Heart right ventricle (tissue), 16 donors: ENCODE data around the gene LRG1. TPM values are rescaled to one million over a fixed set of nuclear protein-coding genes. Genes with fewer than 3 reads are reported as not detected.

ENCODE experiments used
- ATAC-seq, 8 donors: fragments of 200-7000 bp; cut with Tn5 transposase; one replicate each; pipeline ENCODE4 v1.9.1; 2020; ENCODE audit warnings: mild to moderate bottlenecking in 8 of 8, moderate library complexity in 8 of 8, moderate number of reproducible peaks in 1 of 8
- DNase-seq, 2 donors: peaks; one replicate each; pipeline ENCODE4 v3.0.0-alpha.2; 2020
- H3K27ac ChIP-seq, 10 donors: fragments of 200-600 bp; sonication (generic) in 2 of 10; one replicate each; pipeline versions ENCODE4 v1.5.0 to v1.8.0; 2020 to 2022; ENCODE audit warnings: mild to moderate bottlenecking in 3 of 10
- H3K27me3 ChIP-seq, 7 donors: fragments of 200-600 bp; one replicate each; pipeline ENCODE4 v1.8.0; 2021 to 2022; ENCODE audit warnings: mild to moderate bottlenecking in 2 of 7
- H3K36me3 ChIP-seq, 9 donors: fragments of 200-600 bp; sonication (generic) in 1 of 9; one replicate each; pipeline versions ENCODE4 v1.5.0 to v1.8.0; 2020 to 2022; ENCODE audit warnings: mild to moderate bottlenecking in 2 of 9
- H3K4me1 ChIP-seq, 9 donors: fragments of 200-600 bp; sonication (generic) in 1 of 9; one replicate each; pipeline versions ENCODE4 v1.5.0 to v1.8.0; 2020 to 2022; ENCODE audit warnings: mild to moderate bottlenecking in 4 of 9
- H3K4me3 ChIP-seq, 10 donors: fragments of 200-600 bp; sonication (generic) in 2 of 10; one replicate each; pipeline versions ENCODE4 v1.5.0 to v1.8.0; 2020 to 2022; ENCODE audit warnings: mild to moderate bottlenecking in 7 of 10, moderate library complexity in 2 of 10
- H3K9me3 ChIP-seq, 11 donors: fragments of 200-600 bp in 10 of 11; sonication (generic) in 2 of 11; one replicate each; pipeline versions ENCODE4 v1.5.0 to v1.8.0; 2013 to 2022; ENCODE audit warnings: mild to moderate bottlenecking in 2 of 11, control low read depth in 1 of 11, moderate library complexity in 1 of 11
- CTCF ChIP-seq, 9 donors: fragments of 200-600 bp; sonication (generic) in 2 of 9; IDR thresholded peaks; one replicate each; pipeline versions ENCODE4 v1.5.0 to v1.8.0; 2021 to 2022; ENCODE audit warnings: antibody characterized with exemption in 9 of 9, mild to moderate bottlenecking in 5 of 9, moderate library complexity in 1 of 9
- WGBS, 2 donors: extraction: QIAGEN DNeasy Blood & Tissue Kit; methylation state at CpG; one replicate each; pipeline ENCODE4 v1.1.7; 2013; ENCODE audit warnings: inconsistent platforms in 1 of 2; 5-methylcytosine and 5-hydroxymethylcytosine counted together
- intact Hi-C, 10 donors: fragments of 100-400 bp; cut with DNase I; formaldehyde crosslinking; loops; one replicate each; pipeline versions ENCODE4 v1.11.1 to v1.14.2; 2022
- polyA plus RNA-seq, 2 donors: library from polyadenylated mRNA; stranded (reverse); fragments of 200-250 nt; gene quantifications; one replicate each; pipeline ENCODE4 v1.2.3, GENCODE V29; 2013
- total RNA-seq, 10 donors: library from RNA; stranded (reverse); fragmentation: NEBNext Ultra II Directional in 3 of 10; extraction: Animal tissue kit (Norgen Biotek cat#: 25700) in 3 of 10; gene quantifications; one replicate each; pipeline versions ENCODE4 v1.2.1 to v1.2.4, GENCODE V29; 2021 to 2023
- donor health status: Arrhythmogenic right ventricular cardiomyopathy.
- donor health status: ischemic (EF 13 %, LVEDD 7.1; RV severe dilation, severe dysfunction).
- donor health status: healthy with polysubstance abuse.
- donor health status: DM: no; HTN: yes; CAD: no.
- donor health status: DM: no; HTN: no; CAD: no.
- donor health status: ischemic (EF 25% LVEDD 6.9; RV normal size, moderate dysfunction).
- donor health status: ischemic (EF 25% LVEDD 5.7; RV mildly dilated, moderate dysfunction).
- donor health status: healthy.
- donor health status: DM: yes; HTN: yes; CAD: no.
- donor health status: Ischemic cardiomyopathy.
- donor health status: ischemic (EF 35%, LVEDD 5.7; RV mildly dilated, moderate dysfunction).
- donor health status: nonischemic (EF 11% LVEDD 7.7; RV severe dilation, severe dysfunction).
- donor health status: DM: yes; HTN: yes; CAD: no.
- donor health status: PGD.
- donor health status: ischemic (EF 29% LVEDD 5.4; RV normal size, mild dysfunction).
- donor health status: nonischemic (EF 23%, LVEDD 6.1; RV moderate dilation, normal function).

LRG1 gene
- total and polyA plus RNA-seq, 12 donors, result 0.06 to 1.3 (median 0.29) TPM

- H3K27ac ChIP-seq, result peak overlapping the region in 4 of 10 donors; percentile 51 to 90 (median 77)
- WGBS, 2 donors, result 82 to 84% methylated on average over 6 of the region's 6 CpGs
- DNase-seq (no peak), ATAC-seq (no peak)
- TF ChIP-seq CTCF (IDR thresholded peaks at IDR 0.05), result no peak
- H3K27me3 ChIP-seq, result peaks cover 0 to 42% (median 18%) of the 10 kb centered on the region in 7 donors
- intact Hi-C loops, result loop anchor here in 1 of 10 donors (10.0 kb wide), 1 partner anchor 221 kb away; the partner anchor contains the start of gene FEM1A
- no peaks in the 10 kb centered on the region for H3K9me3 ChIP-seq
- peaks cover 0 to 31% (median 26%) of the 10 kb centered on the region in 9 donors for H3K4me1 ChIP-seq
- H3K36me3 ChIP-seq, result no peaks in the 10 kb centered on the region
- no peak overlapping the region for H3K4me3 ChIP-seq
Measured at GRCh38 chr19:4573682-4574081, 33.8 kb upstream of the LRG1 start.

- intact Hi-C loops, result loop anchor here in 1 of 10 donors (10.0 kb wide), 1 partner anchor 223 kb away; the partner anchor contains the start of gene FEM1A
- ATAC-seq (no peak), DNase-seq (no peak)
- H3K4me1 ChIP-seq, result peaks cover 0 to 47% (median 30%) of the 10 kb centered on the region in 9 donors
- no peaks in the 10 kb centered on the region for H3K9me3 ChIP-seq
- peaks cover 0 to 30% (median 17%) of the 10 kb centered on the region in 7 donors for H3K27me3 ChIP-seq
- H3K36me3 ChIP-seq, result no peaks in the 10 kb centered on the region
- H3K4me3 ChIP-seq, result no peak overlapping the region
- no peak for TF ChIP-seq CTCF (IDR thresholded peaks at IDR 0.05)
- 34 to 43% methylated on average over 22 of the region's 22 CpGs for WGBS, 2 donors
- no peak overlapping the region for H3K27ac ChIP-seq
Measured at GRCh38 chr19:4571305-4571917, 31.6 kb upstream of the LRG1 start.

GRCh38 chr19:4570916-4571304, 31.1 kb upstream of the LRG1 start:
- no peaks in the 10 kb centered on the region for H3K9me3 ChIP-seq
- peaks cover 0 to 26% (median 15%) of the 10 kb centered on the region in 7 donors for H3K27me3 ChIP-seq
- TF ChIP-seq CTCF (IDR thresholded peaks at IDR 0.05), result no peak
- H3K4me1 ChIP-seq, result peaks cover 0 to 46% (median 30%) of the 10 kb centered on the region in 9 donors
- no peak overlapping the region for H3K27ac ChIP-seq
- WGBS, 2 donors, result 93 to 95% methylated on average over 5 of the region's 5 CpGs
- ATAC-seq (no peak), DNase-seq (no peak)
- intact Hi-C loops, result loop anchor here in 1 of 10 donors (10.0 kb wide), 1 partner anchor 224 kb away; the partner anchor contains the start of gene FEM1A
- no peak overlapping the region for H3K4me3 ChIP-seq
- H3K36me3 ChIP-seq, result no peaks in the 10 kb centered on the region

- no peaks in the 10 kb centered on the region for H3K36me3 ChIP-seq
- ATAC-seq (no peak), DNase-seq (no peak)
- H3K27ac ChIP-seq, result no peak overlapping the region
- H3K4me3 ChIP-seq, result no peak overlapping the region
- peaks cover 0 to 21% (median 10%) of the 10 kb centered on the region in 7 donors for H3K27me3 ChIP-seq
- peaks cover 0 to 42% (median 24%) of the 10 kb centered on the region in 9 donors for H3K4me1 ChIP-seq
- WGBS, 2 donors, result 84 to 91% methylated on average over 11 of the region's 11 CpGs
- no peak for TF ChIP-seq CTCF (IDR thresholded peaks at IDR 0.05)
- intact Hi-C loops, result loop anchor here in 1 of 10 donors (10.0 kb wide), 1 partner anchor 224 kb away; the partner anchor contains the start of gene FEM1A
- no peaks in the 10 kb centered on the region for H3K9me3 ChIP-seq
Measured at GRCh38 chr19:4570402-4570801, 30.6 kb upstream of the LRG1 start.
